ENCODE measurements around the gene TMEM234. TPM values are rescaled to one million over a fixed set of nuclear protein-coding genes. Genes with fewer than 3 reads are reported as not detected.

Gene TMEM234
- total RNA-seq, 4 donors from 2014 or later: 3.5 to 17.9 (median 9.9) TPM

GRCh38 chr1:32246888-32247273 is 24.7 kb upstream of the TMEM234 start, which contains the start of gene FAM167B:
Gene FAM167B, plus strand, starts transcription at chr1:32247222. Its CDS starts 200 bp downstream, at chr1:32247422.
- Histone ChIP-seq H3K4me1 (peaks cover 0 to 49% (median 16%) of the 10 kb centered on the region in 3 donors), H3K27ac (peak within 1 kb of the TSS in 3 of 4 donors; percentile 39 to 79 (median 74)), H3K36me3 (no peaks in the 10 kb centered on the region), H3K4me3 (no peak within 1 kb of the TSS), H3K27me3 (peaks cover 8% of the 10 kb centered on the region), H3K9me3 (no peaks in the 10 kb centered on the region)
- TF ChIP-seq EP300 (IDR thresholded peaks at IDR 0.05): no peak
- TF ChIP-seq POLR2AphosphoS5 (IDR thresholded peaks at IDR 0.05): peak; percentile 65
- peak; percentile 65 for ATAC-seq
- 39% methylated on average over 2 of the region's 3 CpGs; no CpG with 5 or more reads in 1 of the 2 donors for WGBS, 2 donors (ENCODE audit: low coverage in 1 of 2)

- H3K4me3 ChIP-seq: no peak overlapping the region
- H3K4me1 ChIP-seq: peaks cover 0 to 55% (median 21%) of the 10 kb centered on the region in 3 donors
- no peaks in the 10 kb centered on the region for H3K36me3 ChIP-seq
- peak overlapping the region in 2 of 4 donors; percentile 53 to 89 for H3K27ac ChIP-seq
- H3K27me3 ChIP-seq: no peaks in the 10 kb centered on the region
- no peak for TF ChIP-seq POLR2A (IDR thresholded peaks at IDR 0.05)
- TF ChIP-seq POLR2AphosphoS5 (IDR thresholded peaks at IDR 0.05): no peak
- WGBS, 2 donors (ENCODE audit: low coverage in 1 of 2): 33 to 43% methylated on average over 5 to 6 of the region's 7 CpGs
- ATAC-seq: no peak
- H3K9me3 ChIP-seq: no peaks in the 10 kb centered on the region
Observed at GRCh38 chr1:32242341-32242851, 20.2 kb upstream of the TMEM234 start.

- peak overlapping the region; percentile 40 to 70 for H3K4me3 ChIP-seq
- no peaks in the 10 kb centered on the region for H3K9me3 ChIP-seq
- H3K27me3 ChIP-seq: no peaks in the 10 kb centered on the region
- H3K27ac ChIP-seq: peak overlapping the region in 3 of 4 donors; percentile 80 to 89 (median 87)
- H3K4me1 ChIP-seq: peaks cover 0 to 43% (median 12%) of the 10 kb centered on the region in 3 donors
- ATAC-seq: peak; percentile 65
- WGBS, 2 donors (ENCODE audit: low coverage in 1 of 2): 0% methylated on average over 3 of the region's 55 CpGs
- TF ChIP-seq CTCF (IDR thresholded peaks at IDR 0.05) (no peak), EP300 (IDR thresholded peaks at IDR 0.05) (no peak), POLR2A (IDR thresholded peaks at IDR 0.05) (no peak), POLR2AphosphoS5 (IDR thresholded peaks at IDR 0.05) (no peak)
- no peaks in the 10 kb centered on the region for H3K36me3 ChIP-seq
Observed at GRCh38 chr1:32241001-32241763, 19.0 kb upstream of the TMEM234 start.

- Histone ChIP-seq H3K9me3 (no peaks in the 10 kb centered on the region), H3K27ac (peak overlapping the region; percentile 0 to 89 (median 84)), H3K36me3 (peaks cover 0 to 3% of the 10 kb centered on the region in 2 donors), H3K4me1 (peaks cover 0 to 39% (median 12%) of the 10 kb centered on the region in 3 donors), H3K4me3 (peak overlapping the region; percentile 40 to 70), H3K27me3 (no peaks in the 10 kb centered on the region)
- TF ChIP-seq CTCF (IDR thresholded peaks at IDR 0.05) (peak in 2 of 4 experiments; percentile 15 to 53), POLR2A (IDR thresholded peaks at IDR 0.05) (peak in 1 of 2 donors; percentile 31), EP300 (IDR thresholded peaks at IDR 0.05) (no peak), POLR2AphosphoS5 (IDR thresholded peaks at IDR 0.05) (no peak)
- 0 to 1% methylated on average over 8 to 22 of the region's 62 CpGs for WGBS, 2 donors (ENCODE audit: low coverage in 1 of 2)
- peak; percentile 90 for ATAC-seq
Observed at GRCh38 chr1:32240140-32240951, 18.2 kb upstream of the TMEM234 start.

GRCh38 chr1:32239790-32240139 is 17.6 kb upstream of the TMEM234 start:
- H3K4me1 ChIP-seq: peaks cover 0 to 39% (median 12%) of the 10 kb centered on the region in 3 donors
- peak overlapping the region in 3 of 4 donors; percentile 80 to 89 (median 87) for H3K27ac ChIP-seq
- no peaks in the 10 kb centered on the region for H3K9me3 ChIP-seq
- no peaks in the 10 kb centered on the region for H3K27me3 ChIP-seq
- no CpG with 5 or more reads among the region's 20 CpGs for WGBS, 2 donors (ENCODE audit: low coverage in 1 of 2)
- peaks cover 0 to 6% of the 10 kb centered on the region in 2 donors for H3K36me3 ChIP-seq
- TF ChIP-seq POLR2A (IDR thresholded peaks at IDR 0.05) (no peak), EP300 (IDR thresholded peaks at IDR 0.05) (no peak), POLR2AphosphoS5 (IDR thresholded peaks at IDR 0.05) (no peak), CTCF (IDR thresholded peaks at IDR 0.05) (no peak)
- peak overlapping the region in 1 of 2 donors; percentile 70 for H3K4me3 ChIP-seq
- ATAC-seq: peak; percentile 1
